IPS-11a (cell line): ENCODE data around the gene FXR1.
"Not testable (repeated sequence)": the region's sequence is repeated elsewhere in the genome, so short reads cannot be mapped to it uniquely, and the experiment has no call there.

ENCODE experiments used
- H3K4me3 ChIP-seq: one replicate; pipeline ENCODE4 v1.5.1; 2013; ENCODE audit warnings: low read depth, low read length, control low read depth

FXR1 gene

GRCh38 chr3:181003469-181003868 is 91.0 kb downstream of the FXR1 start:
- H3K4me3 ChIP-seq = not testable (repeated sequence)

GRCh38 chr3:181006541-181006940 is 94.1 kb downstream of the FXR1 start:
- H3K4me3 ChIP-seq = no peak overlapping the region

DNA sequence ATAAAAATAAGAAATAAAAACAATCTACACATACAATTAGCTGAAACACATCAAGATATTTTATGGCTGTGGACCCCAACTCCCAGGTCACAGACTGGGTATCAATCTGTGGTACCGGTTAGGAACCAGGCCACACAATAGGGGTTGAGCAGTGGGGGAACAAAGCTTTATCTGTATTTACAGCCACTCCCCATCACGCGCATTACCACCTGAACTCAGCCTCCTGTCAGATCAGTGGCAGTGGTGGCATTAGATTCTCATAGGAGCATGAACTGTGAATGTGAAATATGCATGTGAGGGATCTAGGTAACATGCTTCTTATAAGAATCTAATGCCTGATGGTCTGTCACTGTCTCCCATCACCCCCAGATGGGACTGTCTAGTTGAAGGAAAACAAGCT is 94.8 kb downstream of the FXR1 start:
- H3K4me3 ChIP-seq = no peak overlapping the region

GRCh38 chr3:181008796-181009195 is 96.3 kb downstream of the FXR1 start:
- no peak overlapping the region for H3K4me3 ChIP-seq

DNA sequence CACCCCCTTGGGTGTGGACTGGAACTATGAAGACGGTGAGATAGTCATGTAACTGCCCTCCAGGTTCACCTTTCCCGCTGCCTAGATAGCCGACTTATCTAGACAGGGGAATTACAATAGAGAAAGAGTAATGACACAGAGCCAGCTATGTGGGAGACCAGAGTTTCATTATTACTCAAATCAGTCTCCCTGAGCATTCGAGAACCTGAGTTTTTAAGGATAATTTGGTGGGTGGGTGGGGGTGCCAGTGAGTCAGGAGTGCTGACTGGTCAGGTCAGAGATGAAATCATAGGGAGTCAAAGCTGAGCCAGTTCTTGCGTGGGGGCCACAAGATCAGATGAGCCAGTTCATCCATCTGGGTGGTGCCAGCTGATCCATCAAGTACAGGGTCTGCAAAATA is 96.8 kb downstream of the FXR1 start:
- no peak overlapping the region for H3K4me3 ChIP-seq

DNA sequence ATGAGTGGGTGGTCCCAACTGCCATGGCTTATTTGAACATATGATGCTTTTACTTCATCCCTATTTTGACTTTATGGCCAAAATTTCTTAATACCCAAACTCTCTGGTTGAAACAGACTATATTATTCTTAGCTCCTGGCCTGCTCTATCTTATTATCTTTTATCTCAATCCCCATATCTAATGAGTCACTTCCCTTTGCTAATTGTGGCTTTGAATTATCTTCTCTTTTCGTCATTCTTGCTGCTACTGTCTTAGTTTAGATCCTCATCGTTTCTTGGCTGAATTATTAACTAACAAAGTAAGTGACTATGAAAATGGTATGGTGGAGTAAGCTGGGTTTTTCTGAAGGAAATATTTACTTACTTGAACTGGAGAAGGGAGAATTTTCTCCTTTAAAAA is 105.2 kb downstream of the FXR1 start:
- H3K4me3 ChIP-seq = no peak overlapping the region

DNA sequence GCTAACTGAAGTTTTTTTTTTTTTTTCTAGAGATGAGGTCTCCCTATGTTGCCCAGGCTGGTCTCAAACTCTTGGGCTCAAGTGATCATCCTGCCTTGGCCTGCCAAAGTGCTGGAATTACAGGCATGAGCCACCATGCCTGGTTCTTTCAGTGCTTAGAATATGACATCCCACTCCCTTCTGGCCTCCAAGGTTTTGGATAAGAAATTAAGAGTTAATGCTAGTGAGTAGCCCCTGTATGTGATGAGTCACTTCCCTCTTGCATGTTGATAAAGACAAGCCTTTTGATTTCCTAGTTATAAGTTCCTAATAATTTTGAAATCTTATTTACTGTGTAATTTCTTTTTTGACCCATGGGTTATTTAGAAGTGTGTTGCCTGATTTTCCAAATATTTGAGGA is 112.7 kb downstream of the FXR1 start:
- H3K4me3 ChIP-seq = no peak overlapping the region

- no peak overlapping the region for H3K4me3 ChIP-seq
These were observed 118.5 kb downstream of the FXR1 start for GRCh38 chr3:181030948-181031347.
